GM21576 (cell line): Measurements from ENCODE around the gene TMCC2.

ENCODE experiments used
- ATAC-seq: cut with Tn5 transposase; IDR thresholded peaks from one replicate; pipeline ENCODE4 v1.9.1; 2021; ENCODE audit warnings: mild to moderate bottlenecking, moderate library complexity; ENCODE audit not compliant: unreplicated experiment

Gene TMCC2

GRCh38 chr1:205259324-205259832 lies 31.6 kb downstream of the TMCC2 start:
- ATAC-seq: no peak

GRCh38 chr1:205259998-205260397 lies 32.3 kb downstream of the TMCC2 start:
- no peak for ATAC-seq

GRCh38 chr1:205260948-205261732 lies 33.4 kb downstream of the TMCC2 start:
- no peak for ATAC-seq

- ATAC-seq: no peak
Measured at GRCh38 chr1:205261946-205262691, 34.4 kb downstream of the TMCC2 start.

GRCh38 chr1:205262731-205263171 lies 35.0 kb downstream of the TMCC2 start:
- no peak for ATAC-seq

GRCh38 chr1:205263580-205264190 lies 35.9 kb downstream of the TMCC2 start:
- ATAC-seq: no peak

- no peak for ATAC-seq
Measured at GRCh38 chr1:205266611-205267305, 39.0 kb downstream of the TMCC2 start.

GRCh38 chr1:205267306-205267902 lies 39.7 kb downstream of the TMCC2 start:
- no peak for ATAC-seq

- ATAC-seq: no peak
Measured at GRCh38 chr1:205268846-205269680, 41.3 kb downstream of the TMCC2 start.

- ATAC-seq: no peak
Measured at GRCh38 chr1:205269711-205270110, 42.0 kb downstream of the TMCC2 start.

- no peak for ATAC-seq
Measured at GRCh38 chr1:205270271-205270670, 42.5 kb downstream of the TMCC2 start.

- ATAC-seq: no peak
Measured at GRCh38 chr1:205270764-205271163, 43.0 kb downstream of the TMCC2 start.

- no peak for ATAC-seq
Measured at GRCh38 chr1:205271277-205271676, 43.5 kb downstream of the TMCC2 start.

- ATAC-seq: no peak
Measured at GRCh38 chr1:205271745-205272144, 44.0 kb downstream of the TMCC2 start.

- no peak for ATAC-seq
Measured at GRCh38 chr1:205272536-205272935, 44.8 kb downstream of the TMCC2 start.

GRCh38 chr1:205273551-205273982 lies 45.8 kb downstream of the TMCC2 start:
- peak; percentile 73 for ATAC-seq

- ATAC-seq: no peak
Measured at GRCh38 chr1:205274041-205274691, 46.4 kb downstream of the TMCC2 start.

- ATAC-seq: no peak
Measured at GRCh38 chr1:205275133-205275532, 47.4 kb downstream of the TMCC2 start.
